ENCODE measurements around the gene PSMD10.

Gene PSMD10

DNA sequence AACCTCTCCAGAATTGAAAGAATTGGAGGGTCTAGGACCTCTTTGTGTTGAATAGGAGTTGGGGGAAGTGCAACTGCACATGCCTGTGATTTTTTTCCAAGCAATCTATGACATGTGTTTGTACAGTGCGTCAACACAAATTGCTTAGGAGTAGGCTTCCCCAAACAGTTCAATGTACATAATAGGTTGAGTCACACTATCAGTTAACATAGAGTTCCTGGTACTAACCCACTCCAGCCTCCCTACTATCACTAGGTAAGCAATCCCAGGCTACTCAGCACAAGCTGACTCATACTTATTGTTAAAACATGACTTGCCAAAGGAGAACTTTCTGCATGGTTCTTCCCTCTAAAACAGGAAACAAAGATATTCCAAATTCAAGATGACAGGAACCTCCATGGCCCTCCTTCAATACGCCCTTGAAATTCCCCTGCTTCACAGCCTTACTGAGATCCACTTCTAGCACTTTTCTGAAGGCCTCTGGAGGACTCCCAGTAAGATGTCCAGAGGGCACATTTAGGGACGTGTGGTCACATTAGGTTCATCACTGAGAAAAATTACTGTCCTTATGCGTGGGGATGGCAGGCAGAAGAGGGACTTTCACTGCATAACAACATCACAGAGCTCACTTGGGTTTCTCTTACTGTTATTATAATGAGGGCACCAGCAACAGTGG is 54.9 kb downstream of the PSMD10 start:
- no peaks in the 10 kb centered on the region for H3K27me3 ChIP-seq
- no peaks in the 10 kb centered on the region for H3K36me3 ChIP-seq
- H3K4me3 ChIP-seq (ENCODE audit: low read depth in 1 of 2, low read length in 1 of 2): no peak overlapping the region
- TF ChIP-seq, protein P1, sequence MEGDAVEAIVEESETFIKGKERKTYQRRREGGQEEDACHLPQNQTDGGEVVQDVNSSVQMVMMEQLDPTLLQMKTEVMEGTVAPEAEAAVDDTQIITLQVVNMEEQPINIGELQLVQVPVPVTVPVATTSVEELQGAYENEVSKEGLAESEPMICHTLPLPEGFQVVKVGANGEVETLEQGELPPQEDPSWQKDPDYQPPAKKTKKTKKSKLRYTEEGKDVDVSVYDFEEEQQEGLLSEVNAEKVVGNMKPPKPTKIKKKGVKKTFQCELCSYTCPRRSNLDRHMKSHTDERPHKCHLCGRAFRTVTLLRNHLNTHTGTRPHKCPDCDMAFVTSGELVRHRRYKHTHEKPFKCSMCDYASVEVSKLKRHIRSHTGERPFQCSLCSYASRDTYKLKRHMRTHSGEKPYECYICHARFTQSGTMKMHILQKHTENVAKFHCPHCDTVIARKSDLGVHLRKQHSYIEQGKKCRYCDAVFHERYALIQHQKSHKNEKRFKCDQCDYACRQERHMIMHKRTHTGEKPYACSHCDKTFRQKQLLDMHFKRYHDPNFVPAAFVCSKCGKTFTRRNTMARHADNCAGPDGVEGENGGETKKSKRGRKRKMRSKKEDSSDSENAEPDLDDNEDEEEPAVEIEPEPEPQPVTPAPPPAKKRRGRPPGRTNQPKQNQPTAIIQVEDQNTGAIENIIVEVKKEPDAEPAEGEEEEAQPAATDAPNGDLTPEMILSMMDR (IDR thresholded peaks at IDR 0.05): no peak
- peaks cover 0 to 10% of the 10 kb centered on the region in 2 experiments for H3K4me1 ChIP-seq (ENCODE audit: control insufficient read depth in 1 of 2, insufficient read depth in 1 of 2, low read depth in 1 of 2, low read length in 1 of 2)
- H3K27ac ChIP-seq: peak overlapping the region; percentile 50
- no peaks in the 10 kb centered on the region for H3K9me3 ChIP-seq

DNA sequence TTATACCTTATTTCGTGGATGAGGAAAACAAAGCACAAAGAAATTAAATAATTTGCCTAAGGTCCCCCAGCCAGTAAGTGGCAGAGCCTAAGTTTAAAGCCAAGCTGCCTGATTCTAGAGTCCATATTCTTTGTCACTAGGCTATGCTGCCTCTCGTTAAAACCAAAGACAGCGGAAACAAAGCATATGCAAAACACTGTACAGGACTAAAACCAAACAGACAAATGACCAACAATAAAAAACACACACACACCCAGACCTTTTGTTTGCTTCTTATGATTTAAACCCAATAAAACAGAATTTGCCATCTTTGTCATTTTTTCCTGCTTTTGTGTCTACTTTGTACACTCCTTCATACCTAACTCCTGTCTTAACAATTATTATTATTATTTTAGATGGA is 56.6 kb downstream of the PSMD10 start:
- no peaks in the 10 kb centered on the region for H3K27me3 ChIP-seq
- TF ChIP-seq, protein P1 (IDR thresholded peaks at IDR 0.05): no peak

More for the DNA sequence above, 56.6 kb downstream of the PSMD10 start:
- no peaks in the 10 kb centered on the region for H3K9me3 ChIP-seq
- no peak overlapping the region for H3K27ac ChIP-seq
- H3K4me1 ChIP-seq (ENCODE audit: control insufficient read depth in 1 of 2, insufficient read depth in 1 of 2, low read depth in 1 of 2, low read length in 1 of 2): peaks cover 0 to 10% of the 10 kb centered on the region in 2 experiments
- no peaks in the 10 kb centered on the region for H3K36me3 ChIP-seq
- no peak overlapping the region for H3K4me3 ChIP-seq (ENCODE audit: low read depth in 1 of 2, low read length in 1 of 2)

Measured in neutrophil (primary cell).